ENCODE data around the gene RHOF.

GRCh38 chr12:121748218-121748570 lies 45.3 kb downstream of the RHOF start:
- TF ChIP-seq CTCF (IDR thresholded peaks at IDR 0.05) (no peak), POLR2A (IDR thresholded peaks at IDR 0.05) (no peak), POLR2AphosphoS5 (IDR thresholded peaks at IDR 0.05) (no peak)

Data from prostate gland (tissue), 2 donors.